ENCODE results near the gene SEPTIN6. TPM values are rescaled to one million over a fixed set of nuclear protein-coding genes. Genes with fewer than 3 reads are reported as not detected.

SEPTIN6 gene
- polyA plus RNA-seq, 3 donors from 2014 or later = 104 to 244 (median 139) TPM

GRCh38 chrX:119698845-119699244 is 5.9 kb upstream of the SEPTIN6 start:
- no peak for DNase-seq
- H3K9me3 Mint-ChIP-seq = peaks cover 0 to 2% (median 0%) of the 10 kb centered on the region in 6 donors
- H3K27ac Mint-ChIP-seq = peak overlapping the region in 1 of 6 donors; percentile 4
- H3K4me1 Mint-ChIP-seq = peaks cover 2 to 7% of the 10 kb centered on the region in 2 donors
- no peak overlapping the region for H3K4me3 Mint-ChIP-seq
- peaks cover 0 to 4% (median 2%) of the 10 kb centered on the region in 3 donors for H3K27me3 Mint-ChIP-seq (ENCODE audit: low read depth in 3 of 3)
- H3K36me3 Mint-ChIP-seq = no peaks in the 10 kb centered on the region

GRCh38 chrX:119696251-119696890 is 3.4 kb upstream of the SEPTIN6 start:
- Mint-ChIP-seq H3K4me3 (no peak overlapping the region), H3K36me3 (no peaks in the 10 kb centered on the region), H3K9me3 (peaks cover 0 to 2% (median 0%) of the 10 kb centered on the region in 6 donors), H3K27ac (no peak overlapping the region), H3K27me3 (ENCODE audit: low read depth in 3 of 3) (peaks cover 6 to 9% (median 8%) of the 10 kb centered on the region in 3 donors), H3K4me1 (peaks cover 13 to 16% of the 10 kb centered on the region in 2 donors)
- no peak for DNase-seq

GRCh38 chrX:119695535-119696050 is 2.6 kb upstream of the SEPTIN6 start:
- Mint-ChIP-seq H3K27ac (no peak overlapping the region), H3K27me3 (ENCODE audit: low read depth in 3 of 3) (peaks cover 8 to 9% (median 9%) of the 10 kb centered on the region in 3 donors), H3K36me3 (no peaks in the 10 kb centered on the region), H3K4me3 (peak overlapping the region in 1 of 5 donors; percentile 7), H3K4me1 (peaks cover 20 to 24% of the 10 kb centered on the region in 2 donors), H3K9me3 (peaks cover 0 to 2% (median 0%) of the 10 kb centered on the region in 6 donors)
- no peak for DNase-seq

- no peaks in the 10 kb centered on the region for H3K9me3 Mint-ChIP-seq
Measured at GRCh38 chrX:119694601-119695534, 1.9 kb upstream of the SEPTIN6 start.

GRCh38 chrX:119693996-119694451 is 1.1 kb upstream of the SEPTIN6 start:
- no peaks in the 10 kb centered on the region for H3K36me3 Mint-ChIP-seq
- peaks cover 8 to 12% (median 9%) of the 10 kb centered on the region in 3 donors for H3K27me3 Mint-ChIP-seq (ENCODE audit: low read depth in 3 of 3)
- peaks cover 34 to 37% of the 10 kb centered on the region in 2 donors for H3K4me1 Mint-ChIP-seq
- no peak for DNase-seq
- peak overlapping the region; percentile 61 to 94 (median 83) for H3K4me3 Mint-ChIP-seq
- H3K9me3 Mint-ChIP-seq = no peaks in the 10 kb centered on the region
- H3K27ac Mint-ChIP-seq = peak overlapping the region in 2 of 6 donors; percentile 50 to 87

More at GRCh38 chrX:119694601-119695534, 1.9 kb upstream of the SEPTIN6 start:
- peak overlapping the region in 3 of 6 donors; percentile 1 to 32 (median 20) for H3K27ac Mint-ChIP-seq
- H3K4me3 Mint-ChIP-seq = peak overlapping the region in 1 of 5 donors; percentile 8
- H3K27me3 Mint-ChIP-seq (ENCODE audit: low read depth in 3 of 3) = peaks cover 8 to 12% (median 9%) of the 10 kb centered on the region in 3 donors
- peaks cover 26 to 31% of the 10 kb centered on the region in 2 donors for H3K4me1 Mint-ChIP-seq
- H3K36me3 Mint-ChIP-seq = no peaks in the 10 kb centered on the region
- no peak for DNase-seq

GRCh38 chrX:119692191-119693039 is 553 bp downstream of the SEPTIN6 start:
- Mint-ChIP-seq H3K4me3 (peak overlapping the region; percentile 93 to 99 (median 95)), H3K4me1 (peaks cover 48 to 50% of the 10 kb centered on the region in 2 donors), H3K36me3 (no peaks in the 10 kb centered on the region), H3K27ac (peak overlapping the region; percentile 85 to 97 (median 92)), H3K27me3 (ENCODE audit: low read depth in 3 of 3) (peaks cover 8 to 12% (median 9%) of the 10 kb centered on the region in 3 donors), H3K9me3 (no peaks in the 10 kb centered on the region)
- peak; percentile 63 to 71 (median 65) for DNase-seq

- H3K36me3 Mint-ChIP-seq = peaks cover 0 to under 1% (median 0%) of the 10 kb centered on the region in 3 donors
- peak overlapping the region; percentile 92 to 99 (median 95) for H3K4me3 Mint-ChIP-seq
- no peak for DNase-seq
- H3K27me3 Mint-ChIP-seq (ENCODE audit: low read depth in 3 of 3) = peaks cover 7 to 12% (median 8%) of the 10 kb centered on the region in 3 donors
- H3K27ac Mint-ChIP-seq = peak overlapping the region; percentile 84 to 97 (median 92)
- H3K9me3 Mint-ChIP-seq = no peaks in the 10 kb centered on the region
- H3K4me1 Mint-ChIP-seq = peaks cover 61 to 63% of the 10 kb centered on the region in 2 donors
Measured at GRCh38 chrX:119690921-119691716, 1.8 kb downstream of the SEPTIN6 start.

GRCh38 chrX:119688911-119689321 is 4.1 kb downstream of the SEPTIN6 start:
- peak overlapping the region; percentile 74 to 95 (median 94) for H3K4me3 Mint-ChIP-seq

GRCh38 chrX:119687661-119688413 is 5.1 kb downstream of the SEPTIN6 start:
- H3K4me1 Mint-ChIP-seq = peaks cover 89 to 90% of the 10 kb centered on the region in 2 donors
- DNase-seq = peak in 2 of 3 donors; percentile 39 to 46

More at GRCh38 chrX:119688911-119689321, 4.1 kb downstream of the SEPTIN6 start:
- peaks cover 83 to 84% of the 10 kb centered on the region in 2 donors for H3K4me1 Mint-ChIP-seq
- peak overlapping the region; percentile 81 to 100 (median 98) for H3K27ac Mint-ChIP-seq
- peaks cover 0 to 4% (median 0%) of the 10 kb centered on the region in 3 donors for H3K36me3 Mint-ChIP-seq
- DNase-seq = no peak
- H3K27me3 Mint-ChIP-seq (ENCODE audit: low read depth in 3 of 3) = peaks cover 7 to 12% (median 8%) of the 10 kb centered on the region in 3 donors
- no peaks in the 10 kb centered on the region for H3K9me3 Mint-ChIP-seq

GRCh38 chrX:119686087-119686691 is 6.8 kb downstream of the SEPTIN6 start:
- DNase-seq = peak; percentile 58 to 60 (median 58)
- H3K4me3 Mint-ChIP-seq = peak overlapping the region; percentile 77 to 95 (median 94)
- H3K9me3 Mint-ChIP-seq = no peaks in the 10 kb centered on the region
- peak overlapping the region; percentile 95 to 100 (median 98) for H3K27ac Mint-ChIP-seq
- peaks cover 95% of the 10 kb centered on the region in 2 donors for H3K4me1 Mint-ChIP-seq
- H3K36me3 Mint-ChIP-seq = peaks cover 0 to 4% (median 0%) of the 10 kb centered on the region in 3 donors
- peaks cover 1 to 10% (median 3%) of the 10 kb centered on the region in 3 donors for H3K27me3 Mint-ChIP-seq (ENCODE audit: low read depth in 3 of 3)

More at GRCh38 chrX:119687661-119688413, 5.1 kb downstream of the SEPTIN6 start:
- Mint-ChIP-seq H3K27me3 (ENCODE audit: low read depth in 3 of 3) (peaks cover 5 to 12% (median 7%) of the 10 kb centered on the region in 3 donors), H3K4me3 (peak overlapping the region; percentile 79 to 95 (median 94)), H3K9me3 (no peaks in the 10 kb centered on the region), H3K36me3 (peaks cover 0 to 4% (median 0%) of the 10 kb centered on the region in 3 donors), H3K27ac (peak overlapping the region; percentile 95 to 100 (median 98))
